GM19455 (cell line): ENCODE results near the gene ZNF479.
"Not testable (repeated sequence)": the region's sequence is repeated elsewhere in the genome, so short reads cannot be mapped to it uniquely, and the experiment has no call there.

Source experiments
- ATAC-seq: cut with Tn5 transposase; IDR thresholded peaks from one replicate; pipeline ENCODE4 v1.9.1; 2021; ENCODE audit not compliant: unreplicated experiment

Gene ZNF479

DNA sequence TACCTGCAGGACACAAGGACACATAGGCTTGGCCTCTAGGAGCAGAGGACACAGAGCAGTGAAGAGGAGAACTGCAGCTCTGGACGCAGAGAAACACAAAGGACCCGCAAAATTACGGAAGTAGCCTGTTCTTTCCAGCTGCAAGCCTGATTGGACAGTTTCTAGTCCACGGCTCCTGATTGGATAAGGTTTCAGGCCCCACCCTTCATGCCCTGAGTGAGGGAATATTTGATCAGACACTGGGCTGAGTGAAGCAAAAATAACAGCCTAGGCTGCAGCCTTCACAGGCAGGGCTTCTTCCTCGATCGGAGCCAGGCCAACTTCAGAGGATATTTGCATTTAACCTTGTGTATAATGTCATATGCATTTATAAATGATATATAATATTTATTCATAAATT lies at the start of gene ZNF479:
TSS of gene ZNF479 (minus strand) at position 101 of the 400 bp plus-strand sequence. CDS start 112 bp downstream, outside the sequence.
- not testable (repeated sequence) for ATAC-seq

DNA sequence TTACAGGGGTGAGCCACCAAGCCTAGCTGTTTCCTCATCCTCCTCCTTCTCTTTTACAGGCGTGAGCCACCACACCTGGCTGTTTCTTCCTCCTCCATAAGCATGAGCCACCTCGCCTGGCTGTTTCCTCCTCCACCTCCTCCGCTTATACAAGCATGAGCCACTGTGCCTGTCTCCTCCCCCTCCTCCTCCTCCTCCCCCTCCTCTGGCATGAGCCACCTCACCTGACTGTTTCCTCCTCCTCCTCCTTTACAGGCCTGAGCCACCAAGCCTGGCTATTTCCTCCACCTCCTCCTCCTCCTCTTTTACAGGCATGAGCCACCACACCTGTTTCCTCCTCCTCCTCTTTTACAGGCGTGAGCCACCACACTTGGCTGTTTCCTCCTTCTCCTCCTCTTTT lies 49.8 kb upstream of the ZNF479 start:
- ATAC-seq, result no peak

DNA sequence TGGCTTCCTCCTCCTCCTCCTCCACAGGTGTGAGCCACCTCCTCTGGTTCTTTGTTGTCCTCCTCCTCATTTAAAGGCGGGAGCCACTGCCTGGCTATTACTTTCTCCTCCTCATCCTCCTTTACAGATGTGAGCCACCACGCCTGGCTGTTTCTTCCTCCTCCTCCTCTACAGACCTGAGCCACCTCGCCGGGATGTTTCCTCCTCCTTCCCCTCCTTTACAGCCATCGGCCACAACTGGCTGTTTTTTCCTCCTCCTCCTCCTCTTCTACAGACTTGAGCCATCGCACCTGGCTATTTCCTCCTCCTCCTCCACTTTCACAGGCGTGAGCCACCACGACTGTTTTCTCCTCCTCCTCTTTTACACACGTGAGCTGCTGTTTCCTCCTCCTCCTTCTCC lies 49.0 kb upstream of the ZNF479 start:
- ATAC-seq, result no peak

DNA sequence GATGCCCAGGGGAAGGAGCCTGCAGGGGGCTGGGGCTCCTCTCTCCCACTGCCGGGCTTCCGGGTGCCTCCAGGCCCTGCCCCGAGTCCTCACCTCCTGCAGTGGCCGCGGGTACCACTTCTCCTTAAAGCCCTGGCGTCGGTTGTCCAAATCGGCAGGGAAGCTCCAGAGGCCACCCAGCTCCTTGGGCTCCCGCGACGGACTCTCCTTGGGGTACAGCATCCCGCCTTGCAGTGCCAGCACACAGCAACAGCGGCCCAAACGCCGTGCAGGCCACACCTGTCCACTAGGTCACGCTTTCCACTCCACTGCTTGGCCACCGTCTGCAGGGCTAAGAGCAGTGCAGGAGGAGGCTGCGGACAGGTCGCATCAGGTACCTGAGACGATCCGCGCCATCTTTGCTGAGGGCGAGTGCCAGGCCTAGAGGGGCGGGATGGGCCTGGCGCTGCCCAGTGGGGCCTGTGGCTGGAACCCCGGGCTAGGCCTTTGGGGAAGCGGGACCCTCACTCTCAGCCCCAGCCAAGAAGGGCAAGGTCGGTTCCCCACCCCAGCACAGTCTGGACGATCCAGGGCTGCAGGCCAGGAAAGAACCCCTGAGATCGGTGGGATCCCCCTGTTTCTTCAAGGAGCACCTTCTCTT lies 47.7 kb upstream of the ZNF479 start:
- no peak for ATAC-seq

DNA sequence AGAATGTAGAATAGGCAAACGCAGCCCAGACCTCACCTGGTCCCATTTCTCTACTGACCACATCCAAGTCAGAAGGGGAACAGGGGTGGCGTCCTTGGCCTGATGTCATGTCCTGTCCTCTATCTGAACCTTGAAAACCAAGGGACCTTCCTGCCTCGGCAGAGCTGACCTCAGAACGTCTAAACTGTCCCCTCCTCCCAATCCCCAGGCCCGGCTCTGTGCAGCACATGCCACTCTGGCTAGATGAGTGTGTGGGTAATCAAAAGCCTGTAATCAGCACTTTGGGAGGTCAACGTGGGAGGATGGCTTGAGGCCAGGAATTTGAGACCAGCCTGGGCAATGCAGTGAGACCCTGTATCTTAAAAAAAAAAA lies 46.5 kb upstream of the ZNF479 start:
- no peak for ATAC-seq

DNA sequence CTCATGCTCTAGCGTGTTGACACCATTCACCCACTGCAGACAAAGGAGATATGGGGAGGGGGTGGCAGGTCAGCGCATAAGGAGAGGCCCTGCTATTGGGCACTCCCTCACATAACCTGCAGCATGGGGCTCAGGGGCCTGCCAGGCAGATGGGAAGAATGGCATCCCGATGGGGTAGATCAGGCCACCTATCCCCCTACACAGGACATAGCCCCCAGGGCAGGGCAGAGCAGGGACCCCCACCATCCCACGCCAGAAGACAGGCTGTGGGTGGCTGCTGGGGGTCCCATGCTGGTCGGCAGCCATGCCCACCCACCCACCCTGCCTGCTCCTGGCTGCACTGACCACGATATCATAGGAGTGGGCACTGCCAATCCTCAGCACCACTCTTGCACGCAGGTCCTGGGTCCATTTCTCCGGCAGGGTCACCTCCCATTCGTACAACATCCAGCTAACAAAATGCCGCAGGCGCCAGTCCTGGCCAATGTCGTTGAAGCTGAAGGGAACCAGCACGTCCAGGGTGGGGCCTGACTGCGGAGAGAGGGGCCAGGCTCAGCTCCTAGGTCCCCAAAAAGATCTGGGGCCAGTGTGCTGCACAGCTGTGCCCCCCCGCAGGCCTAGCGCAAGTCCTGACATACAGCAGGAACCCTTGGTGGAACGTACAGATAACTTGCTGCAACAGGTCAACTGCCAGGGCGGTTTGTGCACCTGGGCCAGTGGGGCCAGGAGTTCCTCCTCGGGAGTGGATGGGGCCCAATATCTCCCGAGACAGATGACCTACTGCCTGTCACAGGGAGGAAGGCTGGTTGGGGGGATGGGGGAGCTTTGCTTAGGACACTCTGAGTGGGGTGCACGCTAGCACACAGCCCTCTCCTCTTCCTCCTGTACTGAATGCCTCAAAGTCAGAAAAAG lies 45.9 kb upstream of the ZNF479 start:
- no peak for ATAC-seq

DNA sequence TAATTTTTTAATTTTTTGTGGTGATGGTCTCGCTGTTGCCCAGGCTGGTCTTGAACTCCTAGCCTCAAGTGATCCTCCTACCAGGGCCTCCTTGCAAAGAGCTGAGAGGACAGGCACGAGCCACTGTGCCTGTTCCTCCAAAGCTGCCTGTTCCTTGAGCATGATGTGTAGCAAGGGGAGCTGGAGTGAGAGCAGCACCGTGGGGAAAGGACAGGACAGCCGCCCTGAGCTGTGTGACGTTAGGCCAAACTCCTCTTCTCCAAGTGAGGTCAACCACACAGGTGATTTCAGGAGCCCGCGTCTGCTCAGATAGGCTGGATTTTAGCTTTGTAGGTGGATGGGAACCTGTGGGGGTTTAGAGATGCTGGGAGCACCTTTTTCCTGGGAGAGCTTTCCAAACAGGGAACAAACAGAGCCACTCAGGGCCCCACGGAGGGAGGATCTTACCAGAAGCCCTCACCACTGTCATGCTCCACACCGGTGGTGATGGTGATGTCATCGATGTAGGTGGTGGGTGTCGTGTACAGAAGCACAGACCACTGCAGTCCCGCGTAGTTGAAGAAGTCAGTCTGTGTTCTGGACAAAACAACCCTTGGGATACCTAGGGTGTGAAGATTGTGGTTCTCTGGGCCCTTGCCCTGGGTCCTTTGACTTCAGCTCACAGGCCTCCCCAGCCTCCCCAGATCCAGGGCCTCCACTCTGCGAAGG lies 44.8 kb upstream of the ZNF479 start:
- ATAC-seq, result no peak

DNA sequence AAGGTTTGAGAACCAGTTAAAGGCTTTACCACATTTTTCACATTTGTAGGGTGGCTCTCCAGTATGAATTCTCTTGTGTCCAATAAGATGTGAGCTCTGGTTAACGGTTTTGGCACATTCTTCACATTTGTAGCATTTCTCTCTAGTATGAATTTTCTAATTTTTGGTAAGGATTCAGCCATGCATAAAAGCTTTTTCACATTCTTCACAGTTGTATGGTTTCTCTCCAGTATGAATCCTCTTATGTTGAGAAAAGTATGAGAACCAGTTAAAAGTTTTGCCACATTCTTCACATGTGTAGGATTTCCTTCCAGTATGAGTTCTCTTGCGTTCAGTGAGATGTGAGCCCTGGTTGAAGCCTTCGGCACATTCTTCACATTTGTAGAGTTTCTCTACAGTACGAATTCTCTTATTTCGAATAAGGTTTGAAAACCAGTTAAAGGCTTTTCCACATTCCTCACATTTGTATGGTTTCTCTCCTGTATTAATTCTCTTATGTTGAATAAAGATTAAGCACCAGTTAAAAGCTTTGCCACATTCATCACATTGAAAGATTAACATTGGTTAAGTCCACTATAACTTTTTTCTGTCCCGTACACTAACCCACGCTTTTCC lies 33.2 kb upstream of the ZNF479 start:
- no peak for ATAC-seq

DNA sequence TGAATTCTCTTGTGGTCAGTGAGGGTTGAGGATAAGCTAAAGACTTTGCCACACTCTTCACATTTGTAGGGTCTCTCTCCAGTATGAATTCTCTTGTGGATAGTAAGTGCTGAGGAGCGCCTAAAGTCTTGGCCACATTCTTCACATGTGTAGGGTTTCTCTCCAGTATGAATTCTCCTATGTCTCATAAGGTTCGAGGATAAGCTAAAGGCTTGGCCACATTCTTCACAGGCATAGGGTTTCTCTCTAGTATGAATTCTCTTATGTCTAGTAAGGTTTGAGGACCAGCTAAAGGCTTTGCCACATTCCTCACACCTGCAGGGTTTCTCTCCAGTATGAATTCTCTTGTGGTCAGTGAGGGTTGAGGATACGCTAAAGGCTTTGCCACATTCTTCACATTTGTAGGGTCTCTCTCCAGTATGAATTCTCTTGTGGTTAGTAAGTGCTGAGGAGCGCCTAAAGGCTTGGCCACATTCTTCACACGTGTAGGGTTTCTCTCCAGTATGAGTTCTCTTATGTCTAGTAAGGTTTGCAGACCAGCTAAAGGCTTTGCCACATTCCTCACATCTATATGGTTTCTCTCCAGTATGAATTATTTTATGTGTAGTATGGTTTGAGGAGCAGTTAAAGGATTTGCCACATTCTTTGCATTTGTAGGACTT lies 12.0 kb downstream of the ZNF479 start:
- ATAC-seq, result not testable (repeated sequence)
